HepG2 (cell line): Measurements from ENCODE around the gene VWA1. TPM values are rescaled to one million over a fixed set of nuclear protein-coding genes. Genes with fewer than 3 reads are reported as not detected.

Experiments used
- ARID3A ChIP-seq: IDR thresholded peaks from 2 replicates; pipeline ENCODE4 v1.6.1; 2012; ENCODE audit warnings: low read depth, low read length, improper control_type of control experiment
- ARNT ChIP-seq: fragments of 450-650 bp; IDR thresholded peaks from 2 replicates; pipeline ENCODE4 v1.6.1; 2017
- CAMTA2 ChIP-seq: sonication (generic); formaldehyde crosslinking; IDR thresholded peaks from 2 replicates; pipeline ENCODE4 v1.4.0; 2020; ENCODE audit warnings: mild to moderate bottlenecking, missing genetic modification reagents, borderline replicate concordance
- CREB1 ChIP-seq, 2 experiments: fragments of 450-650 bp in 1 of 2; IDR thresholded peaks; 2 replicates each; pipeline ENCODE4 v1.6.1; 2016 to 2017; ENCODE audit warnings: control low read depth in 1 of 2, mild to moderate bottlenecking in 1 of 2, missing compliant biosample characterization in 1 of 2, missing genetic modification characterization in 1 of 2
- DR1 ChIP-seq: sonication (generic); formaldehyde crosslinking; IDR thresholded peaks from 2 replicates; pipeline ENCODE4 v1.8.0; 2021; ENCODE audit warnings: mild to moderate bottlenecking, missing genetic modification reagents, inconsistent platforms
- MIER3 ChIP-seq: IDR thresholded peaks from 2 replicates; pipeline ENCODE4 v1.6.1; 2016; ENCODE audit warnings: missing compliant biosample characterization, borderline replicate concordance
- POLR2AphosphoS2 ChIP-seq: IDR thresholded peaks from 2 replicates; pipeline ENCODE4 v1.6.1; 2011; ENCODE audit warnings: low read depth, low read length, improper control_type of control experiment
- RAD21 ChIP-seq: fragments of 450-650 bp; formaldehyde crosslinking; IDR thresholded peaks from 2 replicates; pipeline ENCODE4 v1.5.0; 2020; ENCODE audit warnings: mild to moderate bottlenecking
- RARA ChIP-seq: IDR thresholded peaks from 2 replicates; pipeline ENCODE4 v1.6.1; 2016; ENCODE audit warnings: missing genetic modification reagents, missing compliant biosample characterization
- RBFOX2 ChIP-seq: fragments of 200-400 bp; formaldehyde crosslinking; IDR thresholded peaks from 2 replicates; pipeline ENCODE4 v1.6.1; 2017; ENCODE audit warnings: low read depth, mild to moderate bottlenecking, low read length
- SAP130 ChIP-seq: IDR thresholded peaks from 2 replicates; pipeline ENCODE4 v1.6.1; 2016; ENCODE audit warnings: low read depth
- SNRNP70 ChIP-seq: fragments of 200-400 bp; formaldehyde crosslinking; IDR thresholded peaks from 2 replicates; pipeline ENCODE4 v1.6.1; 2017; ENCODE audit warnings: mild to moderate bottlenecking, low read depth, low read length, moderate library complexity
- TEAD3 ChIP-seq: optimal IDR thresholded peaks from 2 replicates; pipeline ENCODE3; 2016; ENCODE audit warnings: borderline replicate concordance
- THAP11 ChIP-seq: IDR thresholded peaks from 2 replicates; pipeline ENCODE4 v1.6.1; 2016; ENCODE audit warnings: missing biosample characterization, missing genetic modification reagents
- THAP8 ChIP-seq: sonication (generic); formaldehyde crosslinking; IDR thresholded peaks from 2 replicates; pipeline ENCODE4 v1.5.1; 2020; ENCODE audit warnings: missing genetic modification reagents, mild to moderate bottlenecking, borderline replicate concordance
- ZMYM3 ChIP-seq: sonication (generic); formaldehyde crosslinking; IDR thresholded peaks from 2 replicates; pipeline ENCODE4 v1.5.1; 2020; ENCODE audit warnings: mild to moderate bottlenecking, missing genetic modification reagents
- ZMYM4 ChIP-seq: sonication (generic); formaldehyde crosslinking; IDR thresholded peaks from 2 replicates; pipeline ENCODE4 v1.8.1; 2023; ENCODE audit warnings: mild to moderate bottlenecking, missing genetic modification reagents
- ZNF180 ChIP-seq: sonication (generic); formaldehyde crosslinking; IDR thresholded peaks from 2 replicates; pipeline ENCODE4 v1.4.0; 2020; ENCODE audit warnings: low read depth, missing genetic modification reagents, borderline replicate concordance
- ZNF3 ChIP-seq: IDR thresholded peaks from 2 replicates; pipeline ENCODE4 v1.7.0; 2017; ENCODE audit warnings: inconsistent platforms
- ZNF329 ChIP-seq: sonication (generic); formaldehyde crosslinking; IDR thresholded peaks from 2 replicates; pipeline ENCODE4 v1.9.0; 2021; ENCODE audit warnings: low read depth, mild to moderate bottlenecking, missing genetic modification reagents
- ZNF343 ChIP-seq: sonication (generic); formaldehyde crosslinking; IDR thresholded peaks from 2 replicates; pipeline ENCODE4 v1.4.0; 2020; ENCODE audit warnings: mild to moderate bottlenecking, missing genetic modification reagents
- ZNF432 ChIP-seq: sonication (generic); formaldehyde crosslinking; IDR thresholded peaks from 2 replicates; pipeline ENCODE4 v1.5.0; 2020; ENCODE audit warnings: missing genetic modification reagents, mild to moderate bottlenecking, borderline replicate concordance
- ZNF564 ChIP-seq: sonication (generic); formaldehyde crosslinking; IDR thresholded peaks from 2 replicates; pipeline ENCODE4 v1.8.1; 2023; ENCODE audit warnings: mild to moderate bottlenecking, missing genetic modification reagents
- ZNF652 ChIP-seq: IDR thresholded peaks from 2 replicates; pipeline ENCODE4 v1.6.1; 2016; ENCODE audit warnings: low read depth, borderline replicate concordance
- ZNF660 ChIP-seq: sonication (generic); formaldehyde crosslinking; IDR thresholded peaks from 2 replicates; pipeline ENCODE4 v1.5.1; 2020; ENCODE audit warnings: mild to moderate bottlenecking, low read depth, missing genetic modification reagents, borderline replicate concordance
- ZNF678 ChIP-seq: sonication (generic); formaldehyde crosslinking; IDR thresholded peaks from 2 replicates; pipeline ENCODE4 v1.4.0; 2020; ENCODE audit warnings: mild to moderate bottlenecking, missing genetic modification reagents
- ZNF781 ChIP-seq: sonication (generic); formaldehyde crosslinking; IDR thresholded peaks from 2 replicates; pipeline ENCODE4 v1.5.1; 2020; ENCODE audit warnings: borderline replicate concordance, mild to moderate bottlenecking, missing genetic modification reagents; ENCODE audit errors: not compliant biosample characterization
- polyA plus RNA-seq, 8 experiments: library from polyadenylated mRNA; depleted of rRNA in 3 of 8; stranded (reverse) in 7 of 8; unstranded in 1 of 8; fragments of >200 nt; fragmentation: Illumina TruSeq in 4 of 8; extraction: Trizol in 4 of 8; gene quantifications; 2 replicates each; pipeline versions ENCODE4 v1.2.1 to v1.2.3, GENCODE V29; 2011 to 2016; ENCODE audit warnings: low read depth in 4 of 8, missing spikeins in 1 of 8, mixed read lengths in 1 of 8; ENCODE audit not compliant: insufficient read depth in 1 of 8
- total RNA-seq, 5 experiments: library from RNA; depleted of rRNA; stranded (reverse); fragments of >200 nt; fragmentation: Illumina TruSeq; extraction: Trizol; gene quantifications; 2 replicates each; pipeline ENCODE4 v1.2.3, GENCODE V29; 2016; ENCODE audit warnings: low read depth in 1 of 5
- TF ChIP-seq, protein P1 (sequence below): sonication (generic); formaldehyde crosslinking; IDR thresholded peaks from 2 replicates; pipeline ENCODE4 v1.5.0; 2020; ENCODE audit warnings: missing genetic modification reagents, mild to moderate bottlenecking, borderline replicate concordance
- TF ChIP-seq, protein P2 (sequence below): sonication (generic); formaldehyde crosslinking; IDR thresholded peaks from 2 replicates; pipeline ENCODE4 v1.4.0; 2020; ENCODE audit warnings: missing genetic modification reagents

Gene VWA1
- total and polyA plus RNA-seq, 2 of the 13 experiments (the other 11 are each of a cell fraction or from before 2014, with no cell fraction given): 40.9 to 57.5 TPM

- no peak for TF ChIP-seq ARID3A
- no peak; the same call in 1 of the 2 replicates for TF ChIP-seq MIER3 (CRISPR knock-in tag)
- TF ChIP-seq ARNT: no peak
- TF ChIP-seq CREB1 (IDR thresholded peaks at IDR 0.05): peak; percentile 93
- TF ChIP-seq CREB1 (CRISPR knock-in tag; IDR thresholded peaks at IDR 0.05): no peak
- peak; percentile 95 for TF ChIP-seq RBFOX2
- TF ChIP-seq, protein P1, sequence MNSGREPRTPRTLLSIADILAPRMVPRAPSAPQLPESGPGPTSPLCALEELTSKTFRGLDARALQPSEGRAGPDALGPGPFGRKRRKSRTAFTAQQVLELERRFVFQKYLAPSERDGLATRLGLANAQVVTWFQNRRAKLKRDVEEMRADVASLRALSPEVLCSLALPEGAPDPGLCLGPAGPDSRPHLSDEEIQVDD (CRISPR knock-in tag): no peak
- 0 out of 2 replicates have a peak, but pooled peaks have one; percentile 31 for TF ChIP-seq ZNF678
- TF ChIP-seq, protein P2, sequence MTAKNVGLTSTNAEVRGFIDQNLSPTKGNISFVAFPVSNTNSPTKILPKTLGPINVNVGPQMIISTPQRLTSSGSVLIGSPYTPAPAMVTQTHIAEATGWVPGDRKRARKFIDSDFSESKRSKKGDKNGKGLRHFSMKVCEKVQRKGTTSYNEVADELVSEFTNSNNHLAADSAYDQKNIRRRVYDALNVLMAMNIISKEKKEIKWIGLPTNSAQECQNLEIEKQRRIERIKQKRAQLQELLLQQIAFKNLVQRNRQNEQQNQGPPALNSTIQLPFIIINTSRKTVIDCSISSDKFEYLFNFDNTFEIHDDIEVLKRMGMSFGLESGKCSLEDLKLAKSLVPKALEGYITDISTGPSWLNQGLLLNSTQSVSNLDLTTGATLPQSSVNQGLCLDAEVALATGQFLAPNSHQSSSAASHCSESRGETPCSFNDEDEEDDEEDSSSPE: peak; percentile 86
- no peak for TF ChIP-seq SNRNP70
- TF ChIP-seq POLR2AphosphoS2: no peak; the same call in 1 of the 2 replicates
- peak; percentile 28; the same call in 1 of the 2 replicates for TF ChIP-seq RARA (CRISPR knock-in tag)
- TF ChIP-seq ZNF660 (CRISPR knock-in tag): no peak
- TF ChIP-seq THAP11: peak; percentile 92
- no peak for TF ChIP-seq CAMTA2
- TF ChIP-seq RAD21 (CRISPR knock-in tag): 0 out of 2 replicates have a peak, but pooled peaks have one; percentile 6
- TF ChIP-seq ZNF3: no peak
- TF ChIP-seq ZNF652: no peak
- no peak for TF ChIP-seq ZMYM3 (CRISPR knock-in tag)
- TF ChIP-seq ZNF329 (CRISPR knock-in tag): no peak
- TF ChIP-seq ZNF781: no peak
- no peak for TF ChIP-seq THAP8 (CRISPR knock-in tag)
- TF ChIP-seq ZNF343 (CRISPR knock-in tag): peak; percentile 90; the same call in 1 of the 2 replicates
- peak; percentile 66 for TF ChIP-seq ZMYM4 (CRISPR knock-in tag)
- TF ChIP-seq SAP130 (CRISPR knock-in tag): peak; percentile 97
- TF ChIP-seq ZNF180: no peak; the same call in 1 of the 2 replicates
- TF ChIP-seq DR1: peak; percentile 79
- TF ChIP-seq ZNF432 (CRISPR knock-in tag): no peak
- no peak for TF ChIP-seq TEAD3 (CRISPR knock-in tag)
- peak; percentile 58; the same call in 1 of the 2 replicates for TF ChIP-seq ZNF564 (CRISPR knock-in tag)
These were observed 36.2 kb upstream of the VWA1 start, which contains the start of gene CCNL2 (continued) for GRCh38 chr1:1399187-1399871.
